Epithelial cell of proximal tubule (primary cell): Measurements from ENCODE around the gene SNX27. TPM values are rescaled to one million over a fixed set of nuclear protein-coding genes. Genes with fewer than 3 reads are reported as not detected.

Source experiments
- DNase-seq: peaks from one replicate; pipeline ENCODE4 v3.0.0-alpha.2; 2011; ENCODE audit warnings: low read depth
- H3K4me3 ChIP-seq: 2 replicates; pipeline ENCODE4 v1.5.1; 2011; ENCODE audit warnings: low read depth, mild to moderate bottlenecking, low read length
- CTCF ChIP-seq: conservative IDR thresholded peaks from 2 replicates; pipeline ENCODE4 v1.5.1; 2012; ENCODE audit warnings: low read depth, mild to moderate bottlenecking, low read length
- total RNA-seq: library from RNA; depleted of rRNA; stranded (reverse); fragments of >200 nt; gene quantifications from 2 replicates; pipeline ENCODE4 v1.2.3, GENCODE V29; 2015

Gene SNX27
- total RNA-seq, 1 donor from 2014 or later, result 13.2 TPM

GRCh38 chr1:151693057-151693651 lies 81.3 kb downstream of the SNX27 start:
- H3K4me3 ChIP-seq, result no peak overlapping the region
- no peak for DNase-seq
- peak; percentile 94 for TF ChIP-seq CTCF

- DNase-seq, result no peak
- H3K4me3 ChIP-seq, result no peak overlapping the region
- no peak for TF ChIP-seq CTCF
These were observed 89.7 kb downstream of the SNX27 start for GRCh38 chr1:151701515-151701914.

GRCh38 chr1:151702936-151703335 lies 91.1 kb downstream of the SNX27 start:
- no peak for DNase-seq
- no peak for TF ChIP-seq CTCF
- no peak overlapping the region for H3K4me3 ChIP-seq

- DNase-seq, result no peak
- H3K4me3 ChIP-seq, result no peak overlapping the region
- no peak for TF ChIP-seq CTCF
These were observed 92.0 kb downstream of the SNX27 start for GRCh38 chr1:151703813-151704212.

GRCh38 chr1:151704246-151704645 lies 92.4 kb downstream of the SNX27 start:
- DNase-seq, result no peak

GRCh38 chr1:151705146-151705545 lies 93.3 kb downstream of the SNX27 start:
- no peak for DNase-seq
- no peak for TF ChIP-seq CTCF

More at GRCh38 chr1:151704246-151704645, 92.4 kb downstream of the SNX27 start:
- no peak overlapping the region for H3K4me3 ChIP-seq
- TF ChIP-seq CTCF, result no peak

GRCh38 chr1:151705753-151706463 lies 94.1 kb downstream of the SNX27 start:
- no peak for DNase-seq
- TF ChIP-seq CTCF, result no peak
- H3K4me3 ChIP-seq, result no peak overlapping the region

More at GRCh38 chr1:151705146-151705545, 93.3 kb downstream of the SNX27 start:
- H3K4me3 ChIP-seq, result no peak overlapping the region
